ENCODE measurements around the gene SCYL3. TPM values are rescaled to one million over a fixed set of nuclear protein-coding genes. Genes with fewer than 3 reads are reported as not detected.

SCYL3 gene
- total RNA-seq, 1 donor from 2014 or later: 8.1 TPM

GRCh38 chr1:169929210-169929526 lies 35.5 kb upstream of the SCYL3 start:
- Mint-ChIP-seq H3K4me3 (no peak overlapping the region), H3K27ac (ENCODE audit: unreplicated experiment) (no peak overlapping the region), H3K36me3 (ENCODE audit: low read depth) (no peaks in the 10 kb centered on the region), H3K27me3 (ENCODE audit: low read depth) (no peaks in the 10 kb centered on the region), H3K9me3 (no peaks in the 10 kb centered on the region), H3K4me1 (peaks cover 3% of the 10 kb centered on the region)
- no peak for TF ChIP-seq CTCF (conservative IDR thresholded peaks at IDR 0.05)
- no peak for DNase-seq (ENCODE audit: low read depth, low spot score)

GRCh38 chr1:169928438-169929209 lies 34.9 kb upstream of the SCYL3 start:
- H3K4me1 Mint-ChIP-seq: peaks cover 3% of the 10 kb centered on the region
- H3K27ac Mint-ChIP-seq (ENCODE audit: unreplicated experiment): no peak overlapping the region
- H3K9me3 Mint-ChIP-seq: no peaks in the 10 kb centered on the region

GRCh38 chr1:169925505-169926482 lies 32.1 kb upstream of the SCYL3 start:
- no peak overlapping the region for H3K27ac Mint-ChIP-seq (ENCODE audit: unreplicated experiment)
- no peak for TF ChIP-seq CTCF (conservative IDR thresholded peaks at IDR 0.05)
- H3K36me3 Mint-ChIP-seq (ENCODE audit: low read depth): no peaks in the 10 kb centered on the region

More at GRCh38 chr1:169928438-169929209, 34.9 kb upstream of the SCYL3 start:
- no peaks in the 10 kb centered on the region for H3K27me3 Mint-ChIP-seq (ENCODE audit: low read depth)
- TF ChIP-seq CTCF (conservative IDR thresholded peaks at IDR 0.05): peak; percentile 85
- DNase-seq (ENCODE audit: low read depth, low spot score): no peak
- no peaks in the 10 kb centered on the region for H3K36me3 Mint-ChIP-seq (ENCODE audit: low read depth)
- H3K4me3 Mint-ChIP-seq: no peak overlapping the region

GRCh38 chr1:169924829-169925228 lies 31.1 kb upstream of the SCYL3 start:
- no peaks in the 10 kb centered on the region for H3K9me3 Mint-ChIP-seq
- TF ChIP-seq CTCF (conservative IDR thresholded peaks at IDR 0.05): no peak
- DNase-seq (ENCODE audit: low read depth, low spot score): no peak
- no peak overlapping the region for H3K4me3 Mint-ChIP-seq
- no peak overlapping the region for H3K27ac Mint-ChIP-seq (ENCODE audit: unreplicated experiment)
- no peaks in the 10 kb centered on the region for H3K27me3 Mint-ChIP-seq (ENCODE audit: low read depth)
- peaks cover 3% of the 10 kb centered on the region for H3K4me1 Mint-ChIP-seq
- no peaks in the 10 kb centered on the region for H3K36me3 Mint-ChIP-seq (ENCODE audit: low read depth)

More at GRCh38 chr1:169925505-169926482, 32.1 kb upstream of the SCYL3 start:
- DNase-seq (ENCODE audit: low read depth, low spot score): no peak
- Mint-ChIP-seq H3K27me3 (ENCODE audit: low read depth) (no peaks in the 10 kb centered on the region), H3K9me3 (no peaks in the 10 kb centered on the region), H3K4me1 (peaks cover 3% of the 10 kb centered on the region), H3K4me3 (no peak overlapping the region)

GRCh38 chr1:169924063-169924462 lies 30.4 kb upstream of the SCYL3 start:
- Mint-ChIP-seq H3K27ac (ENCODE audit: unreplicated experiment) (no peak overlapping the region), H3K27me3 (ENCODE audit: low read depth) (no peaks in the 10 kb centered on the region), H3K4me3 (no peak overlapping the region), H3K9me3 (no peaks in the 10 kb centered on the region), H3K36me3 (ENCODE audit: low read depth) (no peaks in the 10 kb centered on the region), H3K4me1 (peaks cover 3% of the 10 kb centered on the region)
- DNase-seq (ENCODE audit: low read depth, low spot score): no peak
- TF ChIP-seq CTCF (conservative IDR thresholded peaks at IDR 0.05): no peak

All from neural crest cell (in vitro differentiated cells).